Liver (tissue), 9 donors: ENCODE measurements around the gene PLEKHH2. TPM values are rescaled to one million over a fixed set of nuclear protein-coding genes. Genes with fewer than 3 reads are reported as not detected.

Experiments used
- DNase-seq: peaks from one replicate; pipeline ENCODE4 v3.0.0-alpha.2; 2017; ENCODE audit warnings: low spot score
- H3K27ac ChIP-seq, 2 donors: one replicate each; pipeline ENCODE4 v1.7.0; 2013; ENCODE audit warnings: inconsistent platforms in 2 of 2, low read length in 2 of 2, control low read depth in 1 of 2, low read depth in 1 of 2, mild to moderate bottlenecking in 1 of 2
- H3K27me3 ChIP-seq, 4 donors: one replicate each; pipeline versions ENCODE4 v1.6.1 to v1.7.0; 2013; ENCODE audit warnings: low read length in 3 of 4, inconsistent platforms in 1 of 4, mild to moderate bottlenecking in 1 of 4, moderate library complexity in 1 of 4; ENCODE audit not compliant: control insufficient read depth in 4 of 4, insufficient read depth in 4 of 4
- H3K36me3 ChIP-seq, 4 donors: one replicate each; pipeline versions ENCODE4 v1.6.1 to v1.7.0; 2013; ENCODE audit warnings: low read length in 3 of 4, mild to moderate bottlenecking in 3 of 4, low read depth in 1 of 4, moderate library complexity in 1 of 4; ENCODE audit not compliant: control insufficient read depth in 4 of 4, insufficient read depth in 3 of 4
- H3K4me1 ChIP-seq, 4 donors: one replicate each; pipeline versions ENCODE4 v1.6.1 to v1.7.0; 2013; ENCODE audit warnings: low read length in 3 of 4, mild to moderate bottlenecking in 3 of 4, moderate library complexity in 1 of 4; ENCODE audit not compliant: control insufficient read depth in 4 of 4, insufficient read depth in 4 of 4
- H3K4me3 ChIP-seq, 3 donors: one replicate each; pipeline versions ENCODE4 v1.6.1 to v1.7.0; 2013; ENCODE audit warnings: low read length in 3 of 3, control low read depth in 1 of 3, low read depth in 1 of 3, mild to moderate bottlenecking in 1 of 3
- H3K9ac ChIP-seq, 2 donors: one replicate each; pipeline ENCODE4 v1.7.0; 2013; ENCODE audit warnings: low read length in 2 of 2, mild to moderate bottlenecking in 2 of 2, moderate library complexity in 2 of 2, control low read depth in 1 of 2, low read depth in 1 of 2
- H3K9me3 ChIP-seq, 4 donors: one replicate each; pipeline versions ENCODE4 v1.6.1 to v1.7.0; 2013; ENCODE audit warnings: low read length in 3 of 4; ENCODE audit not compliant: control insufficient read depth in 4 of 4
- EGR1 ChIP-seq, 2 donors: IDR thresholded peaks; 2 replicates each; pipeline ENCODE4 v1.6.1; 2016 to 2018; ENCODE audit warnings: antibody characterized with exemption in 2 of 2, low read depth in 2 of 2
- FOXA1 ChIP-seq: IDR thresholded peaks from 2 replicates; pipeline ENCODE4 v1.6.1; 2016; ENCODE audit warnings: antibody characterized with exemption
- FOXA2 ChIP-seq: IDR thresholded peaks from 2 replicates; pipeline ENCODE4 v1.6.1; 2016; ENCODE audit warnings: antibody characterized with exemption
- GABPA ChIP-seq, 2 donors: IDR thresholded peaks in 1 of 2; conservative IDR thresholded peaks in 1 of 2; 2 replicates each; pipeline ENCODE4 v1.6.1; 2016; ENCODE audit warnings: antibody characterized with exemption in 2 of 2, mild to moderate bottlenecking in 1 of 2, moderate library complexity in 1 of 2
- HNF4A ChIP-seq, 2 donors: conservative IDR thresholded peaks; 2 replicates each; pipeline ENCODE4 v1.6.1; 2016; ENCODE audit warnings: antibody characterized with exemption in 2 of 2, mild to moderate bottlenecking in 2 of 2
- HNF4G ChIP-seq: IDR thresholded peaks from 2 replicates; pipeline ENCODE4 v1.6.1; 2016; ENCODE audit warnings: antibody characterized with exemption
- JUND ChIP-seq, 2 donors: IDR thresholded peaks; 2 replicates each; pipeline ENCODE4 v1.6.1; 2016; ENCODE audit warnings: antibody characterized with exemption in 2 of 2
- NR2F2 ChIP-seq: IDR thresholded peaks from 2 replicates; pipeline ENCODE4 v1.6.1; 2016; ENCODE audit warnings: antibody characterized with exemption
- RAD21 ChIP-seq, 2 donors: IDR thresholded peaks; 2 replicates each; pipeline ENCODE4 v1.6.1; 2016; ENCODE audit warnings: antibody characterized with exemption in 2 of 2, mild to moderate bottlenecking in 2 of 2
- RXRA ChIP-seq, 2 donors: IDR thresholded peaks; 2 replicates each; pipeline ENCODE4 v1.6.1; 2017 to 2018; ENCODE audit warnings: antibody characterized with exemption in 2 of 2, mild to moderate bottlenecking in 1 of 2
- SP1 ChIP-seq: IDR thresholded peaks from 2 replicates; pipeline ENCODE4 v1.6.1; 2018; ENCODE audit warnings: antibody characterized with exemption, mild to moderate bottlenecking
- TAF1 ChIP-seq: conservative IDR thresholded peaks from 2 replicates; pipeline ENCODE4 v1.6.1; 2016; ENCODE audit warnings: antibody characterized with exemption, mild to moderate bottlenecking
- YY1 ChIP-seq: IDR thresholded peaks from 2 replicates; pipeline ENCODE4 v1.6.1; 2016; ENCODE audit warnings: antibody characterized with exemption, mild to moderate bottlenecking
- WGBS: extraction: QIAGEN DNeasy Blood & Tissue Kit; methylation state at CpG from one replicate; pipeline ENCODE4 v1.1.7; 2013; 5-methylcytosine and 5-hydroxymethylcytosine counted together
- polyA plus RNA-seq, 2 donors: library from polyadenylated mRNA; stranded (reverse) in 1 of 2; unstranded in 1 of 2; fragments of 200-250 nt in 1 of 2; fragments of >200 nt in 1 of 2; fragmentation: Nextera tagmentation in 1 of 2; extraction: Ambion mirVana in 1 of 2; gene quantifications; one replicate each; pipeline versions ENCODE4 v1.2.1 to v1.2.3, GENCODE V29; 2013 to 2015
- total RNA-seq, 2 donors: library from RNA; depleted of rRNA; stranded (reverse); fragments of >200 nt; gene quantifications; one replicate each; pipeline ENCODE4 v1.2.3, GENCODE V29; 2014
- TF ChIP-seq, protein P1 (sequence below): IDR thresholded peaks from 2 replicates; pipeline ENCODE4 v1.6.1; 2016; ENCODE audit warnings: antibody characterized with exemption
- TF ChIP-seq, protein P2 (sequence below): fragments of 150-350 bp; IDR thresholded peaks from 2 replicates; pipeline ENCODE4 v1.5.1; 2017; ENCODE audit warnings: improper control_type of control experiment, low read depth, low read length; ENCODE audit not compliant: missing input control
- TF ChIP-seq, protein P3 (sequence below): IDR thresholded peaks from 2 replicates; pipeline ENCODE4 v1.6.1; 2016; ENCODE audit warnings: antibody characterized with exemption
- TF ChIP-seq, protein P4 (sequence below): IDR thresholded peaks from 2 replicates; pipeline ENCODE4 v1.6.1; 2016; ENCODE audit warnings: antibody characterized with exemption, mild to moderate bottlenecking
- TF ChIP-seq, protein P5 (sequence below): IDR thresholded peaks from 2 replicates; pipeline ENCODE4 v1.6.1; 2016; ENCODE audit warnings: antibody characterized with exemption
- donor health status: healthy.
- donor health status: healthy.
- donor health status: healthy.
- donor health status: healthy.
- donor health status: healthy.

PLEKHH2 gene
- total and polyA plus RNA-seq, 4 donors = 0.51 to 3.8 (median 1.0) TPM

DNA sequence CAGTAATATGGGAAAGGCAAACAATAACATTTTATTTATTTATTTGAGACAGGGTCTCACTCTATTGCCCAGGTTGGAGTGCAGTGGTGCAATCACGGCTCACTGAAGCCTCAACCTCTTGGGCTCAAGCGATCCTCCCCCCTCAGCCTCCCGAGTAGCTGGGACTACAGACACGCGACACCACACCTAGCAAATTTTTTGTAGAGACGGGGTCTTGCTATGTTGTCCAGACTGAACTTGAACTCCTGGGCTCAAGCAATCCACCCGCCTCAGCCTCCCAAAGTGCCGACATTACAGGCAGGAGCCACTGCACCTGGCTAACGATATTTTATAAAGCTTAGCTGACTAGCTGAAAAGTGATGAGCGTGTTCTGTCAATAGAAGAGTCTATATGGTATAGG lies 17.5 kb upstream of the PLEKHH2 start:
- TF ChIP-seq, protein P1, sequence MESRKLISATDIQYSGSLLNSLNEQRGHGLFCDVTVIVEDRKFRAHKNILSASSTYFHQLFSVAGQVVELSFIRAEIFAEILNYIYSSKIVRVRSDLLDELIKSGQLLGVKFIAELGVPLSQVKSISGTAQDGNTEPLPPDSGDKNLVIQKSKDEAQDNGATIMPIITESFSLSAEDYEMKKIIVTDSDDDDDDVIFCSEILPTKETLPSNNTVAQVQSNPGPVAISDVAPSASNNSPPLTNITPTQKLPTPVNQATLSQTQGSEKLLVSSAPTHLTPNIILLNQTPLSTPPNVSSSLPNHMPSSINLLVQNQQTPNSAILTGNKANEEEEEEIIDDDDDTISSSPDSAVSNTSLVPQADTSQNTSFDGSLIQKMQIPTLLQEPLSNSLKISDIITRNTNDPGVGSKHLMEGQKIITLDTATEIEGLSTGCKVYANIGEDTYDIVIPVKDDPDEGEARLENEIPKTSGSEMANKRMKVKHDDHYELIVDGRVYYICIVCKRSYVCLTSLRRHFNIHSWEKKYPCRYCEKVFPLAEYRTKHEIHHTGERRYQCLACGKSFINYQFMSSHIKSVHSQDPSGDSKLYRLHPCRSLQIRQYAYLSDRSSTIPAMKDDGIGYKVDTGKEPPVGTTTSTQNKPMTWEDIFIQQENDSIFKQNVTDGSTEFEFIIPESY = no peak
- TF ChIP-seq, protein P2, sequence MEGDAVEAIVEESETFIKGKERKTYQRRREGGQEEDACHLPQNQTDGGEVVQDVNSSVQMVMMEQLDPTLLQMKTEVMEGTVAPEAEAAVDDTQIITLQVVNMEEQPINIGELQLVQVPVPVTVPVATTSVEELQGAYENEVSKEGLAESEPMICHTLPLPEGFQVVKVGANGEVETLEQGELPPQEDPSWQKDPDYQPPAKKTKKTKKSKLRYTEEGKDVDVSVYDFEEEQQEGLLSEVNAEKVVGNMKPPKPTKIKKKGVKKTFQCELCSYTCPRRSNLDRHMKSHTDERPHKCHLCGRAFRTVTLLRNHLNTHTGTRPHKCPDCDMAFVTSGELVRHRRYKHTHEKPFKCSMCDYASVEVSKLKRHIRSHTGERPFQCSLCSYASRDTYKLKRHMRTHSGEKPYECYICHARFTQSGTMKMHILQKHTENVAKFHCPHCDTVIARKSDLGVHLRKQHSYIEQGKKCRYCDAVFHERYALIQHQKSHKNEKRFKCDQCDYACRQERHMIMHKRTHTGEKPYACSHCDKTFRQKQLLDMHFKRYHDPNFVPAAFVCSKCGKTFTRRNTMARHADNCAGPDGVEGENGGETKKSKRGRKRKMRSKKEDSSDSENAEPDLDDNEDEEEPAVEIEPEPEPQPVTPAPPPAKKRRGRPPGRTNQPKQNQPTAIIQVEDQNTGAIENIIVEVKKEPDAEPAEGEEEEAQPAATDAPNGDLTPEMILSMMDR = no peak
- no peak for TF ChIP-seq NR2F2
- TF ChIP-seq, protein P3, sequence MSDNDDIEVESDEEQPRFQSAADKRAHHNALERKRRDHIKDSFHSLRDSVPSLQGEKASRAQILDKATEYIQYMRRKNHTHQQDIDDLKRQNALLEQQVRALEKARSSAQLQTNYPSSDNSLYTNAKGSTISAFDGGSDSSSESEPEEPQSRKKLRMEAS = no peak
- no peak for TF ChIP-seq HNF4A (conservative IDR thresholded peaks at IDR 0.05)
- TF ChIP-seq, protein P4, sequence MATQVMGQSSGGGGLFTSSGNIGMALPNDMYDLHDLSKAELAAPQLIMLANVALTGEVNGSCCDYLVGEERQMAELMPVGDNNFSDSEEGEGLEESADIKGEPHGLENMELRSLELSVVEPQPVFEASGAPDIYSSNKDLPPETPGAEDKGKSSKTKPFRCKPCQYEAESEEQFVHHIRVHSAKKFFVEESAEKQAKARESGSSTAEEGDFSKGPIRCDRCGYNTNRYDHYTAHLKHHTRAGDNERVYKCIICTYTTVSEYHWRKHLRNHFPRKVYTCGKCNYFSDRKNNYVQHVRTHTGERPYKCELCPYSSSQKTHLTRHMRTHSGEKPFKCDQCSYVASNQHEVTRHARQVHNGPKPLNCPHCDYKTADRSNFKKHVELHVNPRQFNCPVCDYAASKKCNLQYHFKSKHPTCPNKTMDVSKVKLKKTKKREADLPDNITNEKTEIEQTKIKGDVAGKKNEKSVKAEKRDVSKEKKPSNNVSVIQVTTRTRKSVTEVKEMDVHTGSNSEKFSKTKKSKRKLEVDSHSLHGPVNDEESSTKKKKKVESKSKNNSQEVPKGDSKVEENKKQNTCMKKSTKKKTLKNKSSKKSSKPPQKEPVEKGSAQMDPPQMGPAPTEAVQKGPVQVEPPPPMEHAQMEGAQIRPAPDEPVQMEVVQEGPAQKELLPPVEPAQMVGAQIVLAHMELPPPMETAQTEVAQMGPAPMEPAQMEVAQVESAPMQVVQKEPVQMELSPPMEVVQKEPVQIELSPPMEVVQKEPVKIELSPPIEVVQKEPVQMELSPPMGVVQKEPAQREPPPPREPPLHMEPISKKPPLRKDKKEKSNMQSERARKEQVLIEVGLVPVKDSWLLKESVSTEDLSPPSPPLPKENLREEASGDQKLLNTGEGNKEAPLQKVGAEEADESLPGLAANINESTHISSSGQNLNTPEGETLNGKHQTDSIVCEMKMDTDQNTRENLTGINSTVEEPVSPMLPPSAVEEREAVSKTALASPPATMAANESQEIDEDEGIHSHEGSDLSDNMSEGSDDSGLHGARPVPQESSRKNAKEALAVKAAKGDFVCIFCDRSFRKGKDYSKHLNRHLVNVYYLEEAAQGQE = no peak
- TF ChIP-seq, protein P5, sequence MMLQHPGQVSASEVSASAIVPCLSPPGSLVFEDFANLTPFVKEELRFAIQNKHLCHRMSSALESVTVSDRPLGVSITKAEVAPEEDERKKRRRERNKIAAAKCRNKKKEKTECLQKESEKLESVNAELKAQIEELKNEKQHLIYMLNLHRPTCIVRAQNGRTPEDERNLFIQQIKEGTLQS = no peak
- TF ChIP-seq HNF4G = no peak
- no peak for TF ChIP-seq GABPA (IDR thresholded peaks at IDR 0.05 in 1 of 2, conservative IDR thresholded peaks at IDR 0.05 in 1 of 2)
- no peak for TF ChIP-seq RAD21 (IDR thresholded peaks at IDR 0.05)
- TF ChIP-seq YY1 = no peak
- TF ChIP-seq TAF1 = no peak
- no peak for TF ChIP-seq JUND (IDR thresholded peaks at IDR 0.05)
- no peak for TF ChIP-seq FOXA1
- TF ChIP-seq EGR1 (IDR thresholded peaks at IDR 0.05; ENCODE audit: low read depth in 2 of 2) = no peak
- TF ChIP-seq RXRA (IDR thresholded peaks at IDR 0.05) = no peak
- TF ChIP-seq SP1 = no peak
- no peak for TF ChIP-seq FOXA2
- Histone ChIP-seq H3K4me3 (no peak overlapping the region), H3K9me3 (no peaks in the 10 kb centered on the region), H3K9ac (no peak overlapping the region), H3K27ac (no peak overlapping the region), H3K27me3 (no peaks in the 10 kb centered on the region), H3K36me3 (no peaks in the 10 kb centered on the region), H3K4me1 (no peaks in the 10 kb centered on the region)
- 93% methylated on average over 10 of the region's 10 CpGs for WGBS
- no peak for DNase-seq
